Endothelial cell of hepatic sinusoid (primary cell): ENCODE measurements around the gene SORD.
"Not testable (repeated sequence)": the region's sequence is repeated elsewhere in the genome, so short reads cannot be mapped to it uniquely, and the experiment has no call there.

ENCODE experiments used
- in situ Hi-C: cut with HindIII; loops from 2 replicates; pipeline ENCODE4 v1.10.0; 2017; ENCODE audit warnings: low sequenced_read_pairs

SORD gene

GRCh38 chr15:45093622-45094357 lies 70.8 kb downstream of the SORD start:
- in situ Hi-C loops, result no loop called here

- in situ Hi-C loops, result no loop called here
Measured at GRCh38 chr15:45094358-45094730, 71.3 kb downstream of the SORD start.

GRCh38 chr15:45095661-45096060 lies 72.7 kb downstream of the SORD start:
- in situ Hi-C loops, result no loop called here

GRCh38 chr15:45097466-45097865 lies 74.5 kb downstream of the SORD start:
- in situ Hi-C loops, result no loop called here

GRCh38 chr15:45099549-45100165 lies 76.7 kb downstream of the SORD start:
- in situ Hi-C loops, result no loop called here

GRCh38 chr15:45100884-45101625 lies 78.1 kb downstream of the SORD start:
- in situ Hi-C loops, result no loop called here

- in situ Hi-C loops, result no loop called here
Measured at GRCh38 chr15:45101749-45102148, 78.8 kb downstream of the SORD start.

GRCh38 chr15:45102226-45102625 lies 79.2 kb downstream of the SORD start:
- in situ Hi-C loops, result no loop called here

- in situ Hi-C loops, result not testable (repeated sequence)
Measured at GRCh38 chr15:45104170-45104569, 81.2 kb downstream of the SORD start.

GRCh38 chr15:45105586-45105985 lies 82.6 kb downstream of the SORD start:
- in situ Hi-C loops, result no loop called here

GRCh38 chr15:45106002-45106790 lies 83.2 kb downstream of the SORD start:
- in situ Hi-C loops, result no loop called here

- in situ Hi-C loops, result no loop called here
Measured at GRCh38 chr15:45107941-45108630, 85.1 kb downstream of the SORD start.

GRCh38 chr15:45110256-45110820 lies 87.3 kb downstream of the SORD start:
- in situ Hi-C loops, result no loop called here

GRCh38 chr15:45111390-45112142 lies 88.6 kb downstream of the SORD start:
- in situ Hi-C loops, result no loop called here

GRCh38 chr15:45112143-45112590 lies 89.2 kb downstream of the SORD start:
- in situ Hi-C loops, result no loop called here

- in situ Hi-C loops, result no loop called here
Measured at GRCh38 chr15:45112591-45113379, 89.8 kb downstream of the SORD start.

GRCh38 chr15:45113380-45113990 lies 90.5 kb downstream of the SORD start:
- in situ Hi-C loops, result no loop called here

GRCh38 chr15:45114076-45114750 lies 91.2 kb downstream of the SORD start, which contains the start of the genes DUOX2 and DUOXA2:
Gene DUOX2 (minus strand): TSS chr15:45114172. CDS start chr15:45113411, 761 bp downstream.
Gene DUOXA2 (plus strand): TSS chr15:45114326. CDS start chr15:45114606, 280 bp downstream.
- in situ Hi-C loops, result no loop called here
